Subcutaneous adipose tissue (tissue), 4 donors: ENCODE results near the gene RXRA. TPM values are rescaled to one million over a fixed set of nuclear protein-coding genes. Genes with fewer than 3 reads are reported as not detected.

Experiments used
- total RNA-seq, 4 donors: library from RNA; depleted of rRNA; stranded (reverse); fragments of >200 nt; gene quantifications; one replicate each; pipeline ENCODE4 v1.1.0, GENCODE V29; 2016
- TF ChIP-seq, protein P1 (sequence below): fragments of 450-650 bp; IDR thresholded peaks from one replicate; pipeline ENCODE4 v1.5.1; 2016; ENCODE audit warnings: low read depth, mild to moderate bottlenecking, control low read depth, antibody characterized with exemption, moderate library complexity

The RXRA gene
- total RNA-seq, 4 donors from 2014 or later, result 39.1 to 141 (median 53.6) TPM

- TF ChIP-seq, protein P1, sequence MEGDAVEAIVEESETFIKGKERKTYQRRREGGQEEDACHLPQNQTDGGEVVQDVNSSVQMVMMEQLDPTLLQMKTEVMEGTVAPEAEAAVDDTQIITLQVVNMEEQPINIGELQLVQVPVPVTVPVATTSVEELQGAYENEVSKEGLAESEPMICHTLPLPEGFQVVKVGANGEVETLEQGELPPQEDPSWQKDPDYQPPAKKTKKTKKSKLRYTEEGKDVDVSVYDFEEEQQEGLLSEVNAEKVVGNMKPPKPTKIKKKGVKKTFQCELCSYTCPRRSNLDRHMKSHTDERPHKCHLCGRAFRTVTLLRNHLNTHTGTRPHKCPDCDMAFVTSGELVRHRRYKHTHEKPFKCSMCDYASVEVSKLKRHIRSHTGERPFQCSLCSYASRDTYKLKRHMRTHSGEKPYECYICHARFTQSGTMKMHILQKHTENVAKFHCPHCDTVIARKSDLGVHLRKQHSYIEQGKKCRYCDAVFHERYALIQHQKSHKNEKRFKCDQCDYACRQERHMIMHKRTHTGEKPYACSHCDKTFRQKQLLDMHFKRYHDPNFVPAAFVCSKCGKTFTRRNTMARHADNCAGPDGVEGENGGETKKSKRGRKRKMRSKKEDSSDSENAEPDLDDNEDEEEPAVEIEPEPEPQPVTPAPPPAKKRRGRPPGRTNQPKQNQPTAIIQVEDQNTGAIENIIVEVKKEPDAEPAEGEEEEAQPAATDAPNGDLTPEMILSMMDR, result no peak
These were observed 9.7 kb upstream of the RXRA start for GRCh38 chr9:134316449-134317160.

DNA sequence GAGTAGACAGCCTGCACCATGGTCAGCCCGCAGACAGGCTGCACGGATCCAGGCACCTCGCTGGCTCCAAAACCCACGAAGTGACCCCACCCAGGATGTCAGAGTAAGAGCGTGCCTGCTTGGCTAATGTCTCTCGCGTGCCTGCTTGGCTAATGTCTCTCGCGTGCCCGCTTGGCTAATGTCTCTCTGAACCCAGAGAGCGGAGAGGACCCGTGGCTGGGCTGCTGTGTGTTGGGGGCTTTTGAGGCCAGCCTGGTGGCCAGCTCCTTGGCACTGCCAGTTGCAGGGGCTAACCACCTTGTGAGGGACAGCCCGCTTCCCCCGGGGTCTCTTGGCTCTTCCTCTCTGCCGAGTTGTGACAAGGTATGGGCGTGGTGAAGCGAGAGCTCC is 8.9 kb upstream of the RXRA start:
- TF ChIP-seq, protein P1, result no peak

GRCh38 chr9:134317790-134318414 is 8.4 kb upstream of the RXRA start:
- TF ChIP-seq, protein P1, result no peak

GRCh38 chr9:134318481-134318891 is 7.8 kb upstream of the RXRA start:
- TF ChIP-seq, protein P1, result no peak

DNA sequence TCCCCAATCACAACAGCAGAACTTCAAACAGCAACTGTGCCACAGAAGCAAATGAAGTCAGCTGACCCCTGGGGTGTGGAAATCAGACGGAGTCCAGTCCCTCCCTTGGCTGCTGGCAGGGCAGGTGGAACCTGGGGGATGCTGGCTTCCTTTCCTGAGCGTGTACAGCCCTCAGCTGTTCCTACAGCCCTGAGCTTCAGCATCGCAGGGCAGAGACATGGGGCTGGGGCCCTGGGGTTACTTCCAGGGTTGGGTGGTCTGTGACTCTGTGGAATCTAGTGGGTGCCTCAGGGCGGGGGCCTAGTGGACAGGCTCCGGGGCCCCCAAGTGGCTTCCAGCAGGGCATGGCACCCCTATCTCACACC is 7.3 kb upstream of the RXRA start:
- TF ChIP-seq, protein P1, result no peak

GRCh38 chr9:134319306-134320125 is 6.7 kb upstream of the RXRA start:
- TF ChIP-seq, protein P1, result no peak

- TF ChIP-seq, protein P1, result no peak
These were observed 6.0 kb upstream of the RXRA start for GRCh38 chr9:134320126-134320867.
